Measurements from ENCODE around the gene FOXJ1. TPM values are rescaled to one million over a fixed set of nuclear protein-coding genes. Genes with fewer than 3 reads are reported as not detected.
A peak's percentile ranks its signal among the peaks of the same experiment; 100 is the strongest.

FOXJ1 gene
- total and polyA plus RNA-seq, 4 donors, result under 0.01 to 1.5 TPM; not detected in 2

- Histone ChIP-seq H3K27ac (ENCODE audit: low read depth in 1 of 2, low read length in 2 of 2) (no peak overlapping the region), H3K4me3 (ENCODE audit: low read depth in 1 of 3, low read length in 3 of 3) (no peak overlapping the region), H3K27me3 (ENCODE audit: control insufficient read depth in 4 of 4, insufficient read depth in 4 of 4, low read length in 3 of 4) (no peaks in the 10 kb centered on the region), H3K9me3 (ENCODE audit: control insufficient read depth in 4 of 4, low read length in 3 of 4) (no peaks in the 10 kb centered on the region), H3K4me1 (ENCODE audit: control insufficient read depth in 4 of 4, insufficient read depth in 4 of 4, low read length in 3 of 4) (peaks cover 3 to 14% (median 8%) of the 10 kb centered on the region in 4 donors), H3K36me3 (ENCODE audit: control insufficient read depth in 4 of 4, insufficient read depth in 3 of 4, low read depth in 1 of 4, low read length in 3 of 4) (peaks cover 6 to 17% (median 9%) of the 10 kb centered on the region in 4 donors), H3K9ac (ENCODE audit: low read depth in 1 of 2, low read length in 2 of 2) (no peak overlapping the region)
- DNase-seq (ENCODE audit: low spot score), result no peak
- WGBS, result 81% methylated on average over 5 of the region's 5 CpGs
- no peak for TF ChIP-seq JUND (IDR thresholded peaks at IDR 0.05)
- no peak for TF ChIP-seq YY1 (IDR thresholded peaks at IDR 0.05)
- TF ChIP-seq FOXA1 (IDR thresholded peaks at IDR 0.05), result no peak
- no peak for TF ChIP-seq HNF4A (conservative IDR thresholded peaks at IDR 0.05)
- no peak for TF ChIP-seq EGR1 (IDR thresholded peaks at IDR 0.05; ENCODE audit: low read depth in 2 of 2)
These were observed 36.2 kb downstream of the FOXJ1 start for GRCh38 chr17:76104896-76105231.

- no peaks in the 10 kb centered on the region for H3K9me3 ChIP-seq (ENCODE audit: control insufficient read depth in 4 of 4, low read length in 3 of 4)
- 84% methylated on average over 29 of the region's 29 CpGs for WGBS
- DNase-seq (ENCODE audit: low spot score), result no peak
- peaks cover 8 to 17% (median 12%) of the 10 kb centered on the region in 4 donors for H3K36me3 ChIP-seq (ENCODE audit: control insufficient read depth in 4 of 4, insufficient read depth in 3 of 4, low read depth in 1 of 4, low read length in 3 of 4)
- H3K4me3 ChIP-seq (ENCODE audit: low read depth in 1 of 3, low read length in 3 of 3), result peak overlapping the region; percentile 76 to 96 (median 94)
- H3K27me3 ChIP-seq (ENCODE audit: control insufficient read depth in 4 of 4, insufficient read depth in 4 of 4, low read length in 3 of 4), result no peaks in the 10 kb centered on the region
- H3K9ac ChIP-seq (ENCODE audit: low read depth in 1 of 2, low read length in 2 of 2), result peak overlapping the region in 1 of 2 donors; percentile 53
- TF ChIP-seq FOXA1 (IDR thresholded peaks at IDR 0.05) (no peak), MAX (IDR thresholded peaks at IDR 0.05) (no peak), TAF1 (conservative IDR thresholded peaks at IDR 0.05) (no peak), ATF3 (IDR thresholded peaks at IDR 0.05) (no peak), NR2F2 (IDR thresholded peaks at IDR 0.05) (no peak), FOXA2 (IDR thresholded peaks at IDR 0.05) (no peak), REST (IDR thresholded peaks at IDR 0.05) (no peak), EGR1 (IDR thresholded peaks at IDR 0.05; ENCODE audit: low read depth in 2 of 2) (no peak), HNF4A (conservative IDR thresholded peaks at IDR 0.05) (no peak), SP1 (IDR thresholded peaks at IDR 0.05) (no peak), JUND (IDR thresholded peaks at IDR 0.05) (no peak), GABPA (IDR thresholded peaks at IDR 0.05 in 1 of 2, conservative IDR thresholded peaks at IDR 0.05 in 1 of 2) (no peak), CTCF (IDR thresholded peaks at IDR 0.05; ENCODE audit: low read depth, low read length, missing input control) (no peak)
- peaks cover 3 to 14% (median 8%) of the 10 kb centered on the region in 4 donors for H3K4me1 ChIP-seq (ENCODE audit: control insufficient read depth in 4 of 4, insufficient read depth in 4 of 4, low read length in 3 of 4)
- peak overlapping the region; percentile 17 to 61 for H3K27ac ChIP-seq (ENCODE audit: low read depth in 1 of 2, low read length in 2 of 2)
These were observed 36.7 kb downstream of the FOXJ1 start for GRCh38 chr17:76104140-76104895.
